ENCODE measurements around the gene FFAR2. TPM values are rescaled to one million over a fixed set of nuclear protein-coding genes. Genes with fewer than 3 reads are reported as not detected.
"Not testable (repeated sequence)": the region's sequence is repeated elsewhere in the genome, so short reads cannot be mapped to it uniquely, and the experiment has no call there.

The FFAR2 gene
- total RNA-seq, 1 experiment from 2014 or later: not detected

DNA sequence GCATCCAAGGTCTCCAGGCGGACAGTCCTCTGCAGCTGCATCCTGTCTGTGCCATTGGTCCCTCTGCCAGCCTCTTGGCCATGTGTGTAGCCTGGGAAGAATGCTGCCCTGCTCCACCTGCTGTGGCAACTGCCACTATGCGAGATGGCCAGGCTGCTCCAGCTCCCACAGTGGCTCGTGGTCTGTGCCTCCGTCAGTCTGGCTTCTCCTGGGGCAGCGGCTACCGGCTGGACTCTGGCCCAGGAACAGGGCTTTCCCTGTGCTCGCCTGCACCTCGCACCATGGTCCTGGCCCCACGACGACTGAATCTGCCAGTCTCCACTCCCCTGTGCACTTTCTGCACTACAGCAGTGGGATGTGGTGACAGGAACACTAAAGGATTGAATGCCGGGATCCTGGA, 26.7 kb upstream of the FFAR2 start:
- no peak for DNase-seq (ENCODE audit: low spot score)

GRCh38 chr19:35423406-35423805, 24.7 kb upstream of the FFAR2 start:
- DNase-seq (ENCODE audit: low spot score); in situ Hi-C loops (cut with HindIII; ENCODE audit: low sequenced_read_pairs): not testable (repeated sequence)

More for the DNA sequence above, 26.7 kb upstream of the FFAR2 start:
- in situ Hi-C loops (cut with HindIII; ENCODE audit: low sequenced_read_pairs): no loop called here

GRCh38 chr19:35425682-35426081, 22.4 kb upstream of the FFAR2 start:
- DNase-seq (ENCODE audit: low spot score): no peak
- in situ Hi-C loops (cut with HindIII; ENCODE audit: low sequenced_read_pairs): no loop called here

- DNase-seq (ENCODE audit: low spot score): no peak
- in situ Hi-C loops (cut with HindIII; ENCODE audit: low sequenced_read_pairs): no loop called here
These were observed 20.9 kb upstream of the FFAR2 start for GRCh38 chr19:35427187-35427586.

DNA sequence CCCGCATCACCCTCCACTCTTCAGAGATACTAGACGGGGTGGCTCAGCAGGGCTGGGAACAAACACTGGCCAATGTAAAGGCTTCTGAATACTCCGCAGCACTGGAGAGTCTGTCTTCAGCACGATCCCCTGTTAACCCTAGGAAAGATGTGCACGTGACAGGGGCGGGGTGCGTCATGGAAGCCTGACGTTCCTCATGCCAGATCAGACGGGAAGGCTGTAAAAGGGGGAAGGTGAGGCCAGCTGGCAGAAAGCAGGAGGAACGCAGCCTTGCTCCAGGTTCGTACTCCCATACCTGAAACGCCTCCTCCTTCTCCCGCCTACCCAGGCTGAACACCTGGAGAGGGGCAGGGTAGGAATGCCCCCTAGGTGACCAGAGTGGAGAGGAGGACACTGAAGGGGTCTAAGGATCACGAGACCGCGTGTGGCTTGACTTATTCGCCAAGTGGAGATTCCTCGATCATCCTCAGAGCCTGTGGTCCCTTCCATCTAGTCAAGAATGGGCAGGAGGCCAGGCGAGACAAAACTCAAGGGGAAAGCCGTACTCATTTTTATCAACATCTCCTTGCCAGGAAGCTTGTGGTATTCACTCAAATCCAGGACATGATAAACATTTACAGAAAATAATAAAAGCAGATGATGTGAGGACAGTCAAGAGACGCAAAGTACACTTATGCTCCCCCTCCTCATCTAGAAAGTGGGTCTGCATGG, 18.2 kb upstream of the FFAR2 start:
- in situ Hi-C loops (cut with HindIII; ENCODE audit: low sequenced_read_pairs): loop anchor here (5.0 kb wide), 1 partner anchor 78 kb away; no protein-coding TSS in a partner anchor
- DNase-seq (ENCODE audit: low spot score): no peak

GRCh38 chr19:35430409-35431144, 17.5 kb upstream of the FFAR2 start:
- DNase-seq (ENCODE audit: low spot score): no peak
- in situ Hi-C loops (cut with HindIII; ENCODE audit: low sequenced_read_pairs): loop anchor here (5.0 kb wide), 1 partner anchor 78 kb away; no protein-coding TSS in a partner anchor

DNA sequence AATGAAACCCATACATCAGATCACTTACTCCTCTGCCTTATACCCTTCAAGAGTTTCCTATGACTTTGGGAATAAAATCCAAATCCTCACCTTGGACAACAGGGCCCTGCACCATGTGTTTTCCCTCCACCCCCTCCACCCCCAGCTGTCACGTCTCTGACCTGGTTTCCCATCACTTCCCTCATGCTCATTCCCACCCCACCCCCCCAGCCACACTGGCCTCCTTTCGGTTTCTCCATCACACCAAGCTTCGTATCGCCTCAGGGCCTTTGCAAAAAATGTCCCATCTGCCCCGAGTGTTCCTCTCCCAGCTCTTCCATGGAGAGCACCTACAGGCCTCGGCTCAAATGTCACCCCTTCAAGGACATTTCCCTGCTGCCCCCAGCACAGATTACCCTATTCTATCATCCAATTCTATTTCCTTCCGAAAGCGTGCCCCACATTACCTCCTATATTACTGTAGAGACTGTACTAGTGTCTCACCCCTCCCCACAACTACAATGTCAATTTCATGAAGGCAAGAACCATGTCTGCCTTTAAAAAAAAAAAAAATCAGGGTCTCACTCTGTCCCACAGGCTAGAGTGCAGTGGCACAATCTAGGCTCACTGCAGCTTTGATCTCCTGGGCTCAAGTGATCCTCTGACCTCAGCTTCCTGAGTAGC, 16.8 kb upstream of the FFAR2 start:
- DNase-seq (ENCODE audit: low spot score): no peak
- in situ Hi-C loops (cut with HindIII; ENCODE audit: low sequenced_read_pairs): loop anchor here (5.0 kb wide), 1 partner anchor 79 kb away; no protein-coding TSS in a partner anchor

DNA sequence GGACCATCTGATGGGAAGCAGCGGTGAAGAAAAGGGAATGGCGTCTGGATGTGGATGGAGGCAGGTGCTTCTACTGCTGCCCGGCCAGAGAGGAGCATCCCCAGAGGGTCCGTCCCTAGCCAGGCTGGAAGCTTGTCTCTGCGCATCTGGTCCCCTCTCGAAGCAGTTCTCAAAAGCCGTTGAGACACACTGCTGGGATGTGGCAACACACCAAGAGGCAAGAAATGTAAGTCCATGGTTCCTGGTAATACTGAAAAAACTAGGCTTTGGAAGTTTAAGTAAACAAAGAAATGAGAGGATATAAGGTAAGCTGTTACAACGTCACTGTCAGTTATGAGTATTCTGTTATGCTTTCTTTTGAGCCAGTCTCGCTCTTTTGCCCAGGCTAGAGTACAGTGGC, 15.1 kb upstream of the FFAR2 start:
- in situ Hi-C loops (cut with HindIII; ENCODE audit: low sequenced_read_pairs): loop anchor here (5.0 kb wide), 1 partner anchor 81 kb away; no protein-coding TSS in a partner anchor

DNA sequence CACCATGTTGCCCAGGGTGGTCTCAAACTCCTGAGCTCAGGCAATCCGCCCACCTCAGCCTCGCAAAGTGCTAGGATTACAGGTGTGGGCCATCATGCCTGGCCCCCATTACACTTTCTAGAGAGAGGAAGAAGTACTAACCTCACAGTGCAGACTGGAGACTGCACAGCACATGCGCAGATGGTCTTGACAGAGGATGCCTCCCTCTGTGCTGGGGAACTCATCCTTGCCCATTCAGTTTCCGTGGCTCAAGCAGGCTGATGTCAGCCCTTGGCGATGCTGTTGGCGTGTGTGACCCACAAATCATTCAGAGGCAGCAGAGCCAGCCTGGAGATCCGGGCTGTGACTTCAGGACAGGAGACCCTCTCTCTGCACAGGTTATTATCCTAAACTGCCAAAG, 14.6 kb upstream of the FFAR2 start:
- no peak for DNase-seq (ENCODE audit: low spot score)
- in situ Hi-C loops (cut with HindIII; ENCODE audit: low sequenced_read_pairs): loop anchor here (5.0 kb wide), 1 partner anchor 81 kb away; no protein-coding TSS in a partner anchor

More for the DNA sequence above, 15.1 kb upstream of the FFAR2 start:
- no peak for DNase-seq (ENCODE audit: low spot score)

- in situ Hi-C loops (cut with HindIII; ENCODE audit: low sequenced_read_pairs): no loop called here
- DNase-seq (ENCODE audit: low spot score): no peak
These were observed 12.2 kb upstream of the FFAR2 start for GRCh38 chr19:35435896-35436295.

DNA sequence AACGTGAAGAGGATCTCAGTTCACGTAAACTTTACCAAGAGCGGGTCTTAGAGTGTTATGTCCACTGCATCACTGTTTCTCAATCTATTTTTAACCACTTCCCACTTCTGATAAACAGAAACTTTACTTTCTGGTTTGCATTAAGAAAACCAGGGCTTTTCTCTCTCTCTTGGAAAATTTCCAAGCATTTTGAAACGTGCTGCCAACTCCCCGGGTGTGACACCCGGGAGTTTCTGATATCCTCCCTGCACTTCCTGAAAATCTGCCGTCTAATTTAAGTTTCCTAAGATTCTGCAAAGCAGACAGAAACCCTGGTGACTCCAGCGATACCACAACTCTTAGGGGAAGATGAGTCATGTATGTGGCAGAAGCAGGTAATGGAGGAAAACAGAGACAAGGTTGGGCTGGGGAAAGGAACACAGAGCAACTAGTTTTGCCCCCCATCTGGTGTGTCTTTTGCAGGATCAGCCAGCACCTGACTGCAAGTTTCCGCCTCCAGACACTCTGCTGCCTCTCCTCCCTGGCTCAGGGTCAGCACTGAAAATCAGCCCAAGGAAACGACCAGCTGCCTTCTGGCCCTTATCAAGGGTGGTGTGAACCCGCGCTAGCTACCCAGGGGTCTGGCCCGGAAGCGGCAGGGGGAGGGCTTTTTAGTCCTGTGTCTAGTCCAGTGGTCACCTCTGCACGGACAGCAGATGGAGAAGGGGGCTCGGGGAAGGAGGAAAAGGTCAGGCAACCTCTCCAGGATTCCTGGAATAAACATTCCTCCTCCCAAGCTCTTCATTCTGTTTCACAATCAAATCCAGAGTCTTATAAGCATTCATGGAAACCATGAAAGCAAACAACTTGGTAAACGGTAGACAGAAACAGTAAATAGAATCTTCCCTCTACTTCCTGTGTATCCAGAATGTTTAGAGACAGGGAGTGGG, 11.3 kb upstream of the FFAR2 start:
- no peak for DNase-seq (ENCODE audit: low spot score)
- in situ Hi-C loops (cut with HindIII; ENCODE audit: low sequenced_read_pairs): no loop called here

DNA sequence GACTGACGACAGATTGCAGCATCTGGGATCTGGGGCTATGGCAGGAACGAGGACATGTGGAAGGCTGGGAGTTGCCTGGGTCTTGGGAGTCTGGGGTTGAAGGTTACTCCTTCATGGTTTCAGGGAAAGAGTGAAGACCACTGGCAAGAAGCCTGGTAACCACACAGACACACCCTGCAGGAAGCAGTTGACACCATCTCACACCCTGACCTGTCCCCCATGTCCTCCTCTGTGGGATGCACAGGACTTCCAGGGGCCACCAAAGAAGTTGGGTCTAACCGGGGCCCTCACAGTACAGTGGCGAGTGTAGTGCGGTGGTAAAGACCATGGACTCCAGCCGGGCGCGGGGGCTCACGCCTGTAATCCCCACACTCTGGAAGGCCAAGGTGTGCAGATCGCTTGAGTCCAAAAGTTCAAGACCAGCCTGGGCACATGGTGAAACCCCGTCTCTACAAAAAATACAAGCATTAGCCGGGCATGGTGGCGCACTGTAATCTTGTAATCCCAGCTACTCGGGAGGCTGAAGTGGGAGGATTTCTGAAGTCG, 10.6 kb upstream of the FFAR2 start:
- in situ Hi-C loops (cut with HindIII; ENCODE audit: low sequenced_read_pairs): no loop called here
- no peak for DNase-seq (ENCODE audit: low spot score)

DNA sequence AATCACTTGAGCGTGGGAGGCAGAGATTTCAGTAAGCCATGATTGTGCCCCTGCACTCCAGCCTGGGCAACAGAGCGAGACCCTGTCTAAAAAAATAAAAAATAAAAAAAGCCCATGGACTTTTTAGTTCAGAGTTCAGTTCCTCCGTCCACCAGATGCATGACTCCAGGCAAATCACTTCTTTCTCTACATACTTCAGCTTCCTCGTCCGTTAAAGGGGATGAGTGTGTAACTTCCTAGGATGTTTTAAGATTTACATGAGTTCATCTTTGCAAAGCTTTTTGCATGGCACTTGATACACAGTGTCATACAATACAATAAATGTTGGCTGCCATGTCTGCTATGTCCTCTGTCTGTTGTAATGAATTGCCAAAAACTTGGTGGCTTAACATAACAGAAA, 10.0 kb upstream of the FFAR2 start:
- no peak for DNase-seq (ENCODE audit: low spot score)
- in situ Hi-C loops (cut with HindIII; ENCODE audit: low sequenced_read_pairs): no loop called here

- DNase-seq (ENCODE audit: low spot score): no peak
- in situ Hi-C loops (cut with HindIII; ENCODE audit: low sequenced_read_pairs): no loop called here
These were observed 9.5 kb upstream of the FFAR2 start for GRCh38 chr19:35438527-35438926.

GRCh38 chr19:35439921-35440320, 8.1 kb upstream of the FFAR2 start:
- no peak for DNase-seq (ENCODE audit: low spot score)
- in situ Hi-C loops (cut with HindIII; ENCODE audit: low sequenced_read_pairs): no loop called here

DNA sequence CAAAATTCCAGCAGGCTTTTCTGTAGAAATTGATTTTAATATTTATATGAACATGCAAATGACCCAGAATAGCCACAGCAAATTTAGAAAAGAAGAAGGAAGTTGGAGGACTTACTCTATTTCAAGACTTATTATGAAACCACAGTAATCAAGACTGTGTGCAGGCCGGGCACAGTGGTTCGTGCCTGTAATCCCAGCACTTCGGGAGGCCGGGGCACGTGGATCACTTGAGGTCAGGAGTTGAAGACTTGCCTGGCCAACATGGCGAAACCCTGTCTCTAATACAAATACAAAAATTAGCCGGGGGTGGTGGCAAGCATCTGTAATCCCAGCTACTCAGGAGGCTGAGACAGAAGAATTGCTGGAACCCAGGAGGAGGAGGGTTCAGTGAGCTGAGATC, 6.0 kb upstream of the FFAR2 start:
- in situ Hi-C loops (cut with HindIII; ENCODE audit: low sequenced_read_pairs): no loop called here

GRCh38 chr19:35444735-35445134, 3.3 kb upstream of the FFAR2 start:
- in situ Hi-C loops (cut with HindIII; ENCODE audit: low sequenced_read_pairs): no loop called here
- no peak for DNase-seq (ENCODE audit: low spot score)

More for the DNA sequence above, 6.0 kb upstream of the FFAR2 start:
- DNase-seq (ENCODE audit: low spot score): no peak

GRCh38 chr19:35445826-35446593, 2.0 kb upstream of the FFAR2 start:
- in situ Hi-C loops (cut with HindIII; ENCODE audit: low sequenced_read_pairs): no loop called here
- no peak for DNase-seq (ENCODE audit: low spot score)

Data from G401 (cell line).